GM18526 (cell line): ENCODE results near the gene TIAM2.

ENCODE experiments used
- POLR2A ChIP-seq: IDR thresholded peaks from 3 replicates; pipeline ENCODE4 v1.6.1; 2011; ENCODE audit not compliant: insufficient read length; ENCODE audit errors: extremely low read depth

TIAM2 gene

GRCh38 chr6:155036907-155037306 is 41.8 kb downstream of the TIAM2 start:
- TF ChIP-seq POLR2A = no peak

- TF ChIP-seq POLR2A = no peak
Measured at GRCh38 chr6:155038104-155038503, 43.0 kb downstream of the TIAM2 start.

- TF ChIP-seq POLR2A = no peak
Measured at GRCh38 chr6:155038527-155038926, 43.4 kb downstream of the TIAM2 start.

- no peak for TF ChIP-seq POLR2A
Measured at GRCh38 chr6:155039618-155040017, 44.5 kb downstream of the TIAM2 start.

- no peak for TF ChIP-seq POLR2A
Measured at GRCh38 chr6:155040154-155040553, 45.0 kb downstream of the TIAM2 start.

- no peak for TF ChIP-seq POLR2A
Measured at GRCh38 chr6:155040901-155041650, 46.0 kb downstream of the TIAM2 start.

GRCh38 chr6:155041741-155042279 is 46.7 kb downstream of the TIAM2 start:
- TF ChIP-seq POLR2A = no peak

- no peak for TF ChIP-seq POLR2A
Measured at GRCh38 chr6:155042983-155043382, 47.9 kb downstream of the TIAM2 start.

- TF ChIP-seq POLR2A = no peak
Measured at GRCh38 chr6:155045561-155046404, 50.7 kb downstream of the TIAM2 start.

GRCh38 chr6:155047523-155047922 is 52.4 kb downstream of the TIAM2 start:
- no peak for TF ChIP-seq POLR2A

GRCh38 chr6:155050311-155050710 is 55.2 kb downstream of the TIAM2 start:
- no peak for TF ChIP-seq POLR2A

- TF ChIP-seq POLR2A = no peak
Measured at GRCh38 chr6:155054491-155055250, 59.6 kb downstream of the TIAM2 start.

- no peak for TF ChIP-seq POLR2A
Measured at GRCh38 chr6:155055729-155056128, 60.6 kb downstream of the TIAM2 start.

- TF ChIP-seq POLR2A = no peak
Measured at GRCh38 chr6:155056756-155057155, 61.6 kb downstream of the TIAM2 start.

- TF ChIP-seq POLR2A = no peak
Measured at GRCh38 chr6:155061381-155061780, 66.3 kb downstream of the TIAM2 start.
